GM21381 (cell line): ENCODE data around the gene MRPS27.
"Not testable (repeated sequence)": the region's sequence is repeated elsewhere in the genome, so short reads cannot be mapped to it uniquely, and the experiment has no call there.

Experiments
- ATAC-seq: cut with Tn5 transposase; IDR thresholded peaks from one replicate; pipeline ENCODE4 v1.9.1; 2021; ENCODE audit warnings: mild to moderate bottlenecking, moderate library complexity; ENCODE audit not compliant: unreplicated experiment

Gene MRPS27

GRCh38 chr5:72179028-72179815 lies 140.8 kb downstream of the MRPS27 start:
- ATAC-seq, result no peak

DNA sequence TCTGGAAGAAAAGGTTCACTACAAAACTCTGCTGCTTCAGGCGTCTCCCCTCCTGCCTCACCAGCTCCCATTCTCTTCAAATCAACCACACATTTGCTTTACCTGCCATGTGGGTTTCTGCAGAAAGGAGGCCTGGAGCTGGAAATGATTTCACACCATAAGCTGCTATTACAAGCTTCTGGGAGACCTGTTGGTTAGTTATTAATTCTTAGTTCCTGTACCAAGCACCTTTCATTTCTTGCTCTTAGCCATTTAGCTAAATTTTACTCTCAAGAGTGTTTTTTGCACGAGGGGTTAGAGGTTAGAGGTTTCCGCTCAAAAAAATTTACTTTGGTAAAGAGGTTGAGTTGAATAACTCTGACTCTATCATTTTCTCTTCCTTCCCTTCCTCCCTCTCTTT lies 142.5 kb downstream of the MRPS27 start:
- peak; percentile 83 for ATAC-seq

- no peak for ATAC-seq
Measured at GRCh38 chr5:72172786-72173185, 147.3 kb downstream of the MRPS27 start.

DNA sequence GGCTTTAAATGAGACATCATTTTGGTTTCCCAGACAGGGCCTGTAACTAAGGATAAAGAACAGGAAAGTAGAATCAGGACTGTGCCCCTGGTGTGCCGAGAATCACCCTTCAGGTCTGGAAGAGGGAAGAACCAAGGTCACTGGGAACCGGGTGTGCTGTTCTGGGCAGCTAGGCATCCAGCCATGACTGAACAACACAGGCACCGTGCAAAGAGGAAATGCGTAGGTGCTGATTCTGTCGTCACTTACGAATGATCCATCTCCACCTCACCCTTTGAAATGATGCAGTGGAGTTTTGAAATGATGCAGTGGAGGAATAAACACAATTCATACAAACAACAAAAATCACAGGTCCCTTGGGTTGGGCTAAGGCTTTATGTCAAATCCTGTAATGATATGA lies 148.4 kb downstream of the MRPS27 start:
- ATAC-seq, result no peak

DNA sequence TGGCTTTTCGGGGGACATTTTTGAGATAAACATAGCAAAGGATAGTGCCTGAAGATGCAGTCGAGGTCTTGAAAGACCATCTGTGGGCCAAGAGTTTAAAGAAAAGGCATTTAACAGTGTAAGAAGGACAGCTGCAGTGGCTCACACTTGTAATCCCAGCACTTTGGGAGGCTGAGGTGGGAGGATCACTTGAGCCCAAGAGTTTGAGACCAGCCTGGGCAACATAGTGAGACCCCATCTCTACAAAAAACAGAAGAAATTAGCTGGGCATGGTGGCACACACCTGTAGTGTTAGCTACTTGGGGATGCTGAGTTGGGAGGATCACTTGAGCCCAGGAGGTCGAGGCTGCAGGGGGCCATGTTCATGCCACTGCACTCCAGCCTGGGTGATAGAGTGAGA lies 148.9 kb downstream of the MRPS27 start:
- not testable (repeated sequence) for ATAC-seq

DNA sequence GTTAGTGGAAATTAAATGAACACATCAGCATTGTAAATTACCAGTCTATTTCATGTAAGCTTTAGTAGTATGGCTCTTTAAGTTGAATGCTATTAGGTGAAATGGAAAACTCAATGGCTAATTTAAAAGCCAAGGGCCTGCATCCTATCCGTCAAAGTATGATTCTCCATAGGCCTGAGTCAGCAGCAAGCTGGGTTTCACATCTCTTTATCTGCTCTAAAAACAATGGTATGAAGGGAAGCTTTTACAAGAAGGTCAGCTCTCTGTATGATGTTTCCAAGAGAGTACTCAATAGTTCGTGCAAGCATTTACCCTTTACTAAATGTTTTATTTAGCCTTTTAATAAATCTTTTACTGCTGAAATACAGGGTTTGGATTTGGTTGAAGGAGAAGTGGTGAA lies 149.9 kb downstream of the MRPS27 start:
- no peak for ATAC-seq
